HCT116 (cell line): ENCODE measurements around the gene DIPK1A. TPM values are rescaled to one million over a fixed set of nuclear protein-coding genes. Genes with fewer than 3 reads are reported as not detected.

ENCODE experiments used
- ATAC-seq: fragments of 200-7000 bp; cut with Tn5 transposase; 2 replicates; pipeline ENCODE4 v1.9.1; 2020; ENCODE audit warnings: mild to moderate bottlenecking, moderate library complexity
- BruUV-seq: library from RNA; stranded (reverse); fragments of 400-500 nt; replicated peaks from 2 replicates; lab custom pipeline; 2021; lab: Mats Ljungman, UMichigan
- CTCF ChIA-PET: fragments of 300-600 bp; sonication (Branson Sonifier 250); formaldehyde crosslinking; loops from one replicate; lab custom pipeline; 2021; ENCODE audit warnings: antibody characterized with exemption; lab: Charles Lee
- POLR2A ChIA-PET: fragments of 300-600, 350-600 bp; sonication (Branson Sonifier 250); formaldehyde crosslinking; loops from one replicate; lab custom pipeline; 2021; ENCODE audit warnings: antibody characterized with exemption; lab: Charles Lee
- RAD21 ChIA-PET, 2 experiments: fragments of 300-600 bp; sonication (Branson Sonifier 250); formaldehyde crosslinking; loops; one replicate each; lab custom pipeline; 2023; ENCODE audit warnings: low total read pairs in 2 of 2; ENCODE audit not compliant: uncharacterized antibody in 2 of 2, unreplicated experiment in 2 of 2, low non-redundant PET in 1 of 2; lab: Charles Lee
- DNase-seq: peaks from one replicate; pipeline ENCODE4 v3.0.0-alpha.2; 2010; ENCODE audit warnings: low read depth, low spot score
- H2AFZ ChIP-seq: fragments of 200-600 bp; shearing (Covaris generic), sonication (generic); 2 replicates; pipeline ENCODE4 v1.6.1; 2017; ENCODE audit warnings: low read depth, mixed run types, mixed read lengths, antibody characterized with exemption, low read length; ENCODE audit not compliant: poor library complexity, severe bottlenecking
- H3K27ac ChIP-seq: 2 replicates; pipeline ENCODE4 v1.5.1; 2012; ENCODE audit warnings: low read depth, low read length
- H3K27me3 ChIP-seq: fragments of 200-600 bp; sonication (generic); 2 replicates; pipeline ENCODE4 v1.6.1; 2016; ENCODE audit warnings: mixed run types, low read length, mixed read lengths; ENCODE audit not compliant: insufficient read depth
- H3K36me3 ChIP-seq, 2 experiments: fragments of 200-500 bp in 1 of 2; fragments of 200-600 bp in 1 of 2; sonication (Bioruptor generic) in 1 of 2; sonication (generic) in 1 of 2; 2 replicates each; pipeline versions ENCODE4 v1.5.1 to v1.6.1; 2014 to 2016; ENCODE audit warnings: low read length in 2 of 2, inconsistent platforms in 1 of 2, mixed read lengths in 1 of 2, mixed run types in 1 of 2; ENCODE audit not compliant: insufficient read depth in 2 of 2, control insufficient read depth in 1 of 2
- H3K4me1 ChIP-seq, 2 experiments: fragments of 200-600 bp in 1 of 2; sonication (generic) in 1 of 2; 2 replicates each; pipeline versions ENCODE4 v1.5.1 to v1.6.1; 2012 to 2017; ENCODE audit warnings: low read length in 2 of 2, inconsistent platforms in 1 of 2, mild to moderate bottlenecking in 1 of 2, mixed read lengths in 1 of 2, mixed run types in 1 of 2, moderate library complexity in 1 of 2; ENCODE audit not compliant: insufficient read depth in 2 of 2, control insufficient read depth in 1 of 2
- H3K4me2 ChIP-seq: fragments of 200-600 bp; sonication (generic); 2 replicates; pipeline ENCODE4 v1.6.1; 2017; ENCODE audit warnings: mixed run types, low read length, mixed read lengths
- H3K4me3 ChIP-seq, 2 experiments: fragments of 200-600 bp in 1 of 2; sonication (generic) in 1 of 2; replicated peaks in 1 of 2; 2 replicates each; pipeline ENCODE4 v1.5.1; 2011 to 2016; ENCODE audit warnings: low read length in 2 of 2, control low read depth in 1 of 2, low read depth in 1 of 2, mild to moderate bottlenecking in 1 of 2, mixed read lengths in 1 of 2, mixed run types in 1 of 2
- H3K79me2 ChIP-seq: fragments of 200-600 bp; sonication (generic); 2 replicates; pipeline ENCODE4 v1.6.1; 2017; ENCODE audit warnings: mild to moderate bottlenecking, mixed run types, low read length, moderate library complexity, mixed read lengths; ENCODE audit not compliant: insufficient read depth
- H3K9ac ChIP-seq: fragments of 200-600 bp; sonication (generic); 2 replicates; pipeline ENCODE4 v1.6.1; 2016; ENCODE audit warnings: low read length, mixed read lengths
- H3K9me2 ChIP-seq: fragments of 200-600 bp; sonication (generic), shearing (Covaris generic); 2 replicates; pipeline ENCODE4 v1.6.1; 2017; ENCODE audit warnings: mixed run types, mild to moderate bottlenecking, moderate library complexity; ENCODE audit not compliant: insufficient read depth
- H3K9me3 ChIP-seq, 2 experiments: fragments of 200-500 bp in 1 of 2; fragments of 200-600 bp in 1 of 2; sonication (Bioruptor generic) in 1 of 2; sonication (generic) in 1 of 2; 2 replicates each; pipeline ENCODE4 v1.6.1; 2014 to 2017; ENCODE audit warnings: low read length in 2 of 2, mixed read lengths in 2 of 2, inconsistent platforms in 1 of 2, low read depth in 1 of 2, mild to moderate bottlenecking in 1 of 2, mixed run types in 1 of 2, moderate library complexity in 1 of 2; ENCODE audit not compliant: control insufficient read depth in 1 of 2, insufficient read depth in 1 of 2
- H4K20me1 ChIP-seq: fragments of 200-600 bp; sonication (generic), shearing (Covaris generic); 2 replicates; pipeline ENCODE4 v1.6.1; 2017; ENCODE audit warnings: mixed run types, mild to moderate bottlenecking, moderate library complexity; ENCODE audit not compliant: insufficient read depth
- CEBPB ChIP-seq: IDR thresholded peaks from 2 replicates; pipeline ENCODE4 v1.6.1; 2012; ENCODE audit warnings: low read depth
- EGR1 ChIP-seq: IDR thresholded peaks from 2 replicates; pipeline ENCODE4 v1.6.1; 2012; ENCODE audit warnings: low read depth
- EZH2 ChIP-seq: fragments of 200-600 bp; sonication (generic); IDR thresholded peaks from 2 replicates; pipeline ENCODE4 v1.6.1; 2017; ENCODE audit warnings: antibody characterized with exemption, mixed run types
- EZH2phosphoT487 ChIP-seq: fragments of 200-600 bp; IDR thresholded peaks from 2 replicates; pipeline ENCODE4 v1.6.1; 2018; ENCODE audit warnings: antibody characterized with exemption, borderline replicate concordance
- FOSL1 ChIP-seq: IDR thresholded peaks from 2 replicates; pipeline ENCODE4 v1.6.1; 2012; ENCODE audit warnings: low read depth
- JUND ChIP-seq: IDR thresholded peaks from 2 replicates; pipeline ENCODE4 v1.6.1; 2012
- POLR2AphosphoS5 ChIP-seq: IDR thresholded peaks from 2 replicates; pipeline ENCODE4 v1.6.1; 2011; ENCODE audit warnings: mild to moderate bottlenecking, low read depth, low read length, moderate library complexity
- REST ChIP-seq: IDR thresholded peaks from 2 replicates; pipeline ENCODE4 v1.6.1; 2012; ENCODE audit warnings: low read depth
- SIN3A ChIP-seq: IDR thresholded peaks from 2 replicates; pipeline ENCODE4 v1.6.1; 2012; ENCODE audit warnings: low read depth
- SRF ChIP-seq: IDR thresholded peaks from 2 replicates; pipeline ENCODE4 v1.6.1; 2012; ENCODE audit warnings: low read depth
- TCF7L2 ChIP-seq: IDR thresholded peaks from 2 replicates; pipeline ENCODE4 v1.7.0; 2011; ENCODE audit warnings: borderline replicate concordance, inconsistent platforms; ENCODE audit not compliant: insufficient read depth, insufficient read length; ENCODE audit errors: extremely low read depth
- ZFX ChIP-seq: fragments of 450-650 bp; IDR thresholded peaks from 2 replicates; pipeline ENCODE4 v1.6.1; 2017
- ZNF274 ChIP-seq: fragments of 200-500 bp; sonication (Bioruptor generic); IDR thresholded peaks from 2 replicates; pipeline ENCODE4 v1.6.1; 2014; ENCODE audit warnings: mild to moderate bottlenecking, low read depth, low read length, inconsistent platforms
- intact Hi-C: fragments of 100-400 bp; cut with micrococcal nuclease; formaldehyde crosslinking; loops from 2 replicates; pipeline ENCODE4 v1.10.0; 2022
- total RNA-seq: library from RNA; stranded (reverse); gene quantifications from one replicate; pipeline ENCODE4 v1.2.1, GENCODE V29; 2021; ENCODE audit not compliant: unreplicated experiment
- TF ChIP-seq, protein P1 (sequence below): IDR thresholded peaks from 2 replicates; pipeline ENCODE4 v1.6.1; 2012
- TF ChIP-seq, protein P2 (sequence below), 3 experiments: fragments of 200-600 bp in 1 of 3; sonication (generic) in 1 of 3; IDR thresholded peaks in 2 of 3; conservative IDR thresholded peaks in 1 of 3; 2 replicates each; pipeline ENCODE4 v1.5.1; 2012 to 2017; ENCODE audit warnings: low read depth in 2 of 3, low read length in 2 of 3, antibody characterized with exemption in 1 of 3, borderline replicate concordance in 1 of 3, control low read depth in 1 of 3, mild to moderate bottlenecking in 1 of 3, mixed read lengths in 1 of 3, mixed run types in 1 of 3, moderate library complexity in 1 of 3; ENCODE audit not compliant: insufficient read depth in 1 of 3

Gene DIPK1A
- total RNA-seq, 1 experiment from 2014 or later, result 4.3 TPM

DNA sequence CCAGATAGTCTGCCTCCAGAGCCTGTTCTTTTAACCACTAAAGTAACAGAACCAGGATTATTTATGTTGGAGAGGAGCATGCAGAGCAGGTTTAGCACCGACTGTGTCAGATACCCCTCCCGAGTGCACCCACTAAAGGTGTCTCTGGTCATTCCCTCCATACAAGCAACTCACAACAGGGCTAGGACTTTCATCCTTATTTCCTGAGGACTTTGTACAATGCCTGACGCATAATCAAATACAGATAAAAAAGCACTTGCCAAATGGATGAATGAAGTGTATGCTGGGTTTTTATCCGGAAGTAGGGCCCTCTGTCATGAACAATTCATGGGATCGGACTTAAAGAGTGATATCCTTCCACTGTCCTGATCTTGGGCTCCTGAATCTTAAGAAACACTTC, 103.4 kb downstream of the DIPK1A start:
- ChIA-PET RAD21 (interaction anchor here in 1 of 2 experiments (0.7 kb wide), 1 partner anchor 136 kb away, joined by 6 read pairs; no protein-coding TSS in a partner anchor), POLR2A (no interaction called here), CTCF (interaction anchor here (0.6 to 2.6 kb wide), 9 partner anchors 26 to 204 kb away, joined by 3 to 40 read pairs (median 9); partner anchors contain the start of genes DIPK1A and RPL5)
- intact Hi-C loops, result no loop called here
- no peak for ATAC-seq
- Histone ChIP-seq H3K27ac (no peak overlapping the region), H3K9me3 (no peaks in the 10 kb centered on the region), H3K9me2 (no peaks in the 10 kb centered on the region), H4K20me1 (no peaks in the 10 kb centered on the region), H3K36me3 (no peaks in the 10 kb centered on the region), H3K9ac (no peak overlapping the region), H2AFZ (no peak overlapping the region), H3K4me2 (no peak overlapping the region), H3K27me3 (no peaks in the 10 kb centered on the region), H3K4me3 (no peak overlapping the region), H3K79me2 (no peaks in the 10 kb centered on the region), H3K4me1 (no peaks in the 10 kb centered on the region)
- no peak for DNase-seq
- TF ChIP-seq CEBPB (no peak), JUND (no peak)
- BruUV-seq, result no TSS peak

GRCh38 chr1:92855236-92855635, 106.0 kb downstream of the DIPK1A start:
- no peak for ATAC-seq
- Histone ChIP-seq H3K27me3 (no peaks in the 10 kb centered on the region), H3K9me2 (no peaks in the 10 kb centered on the region), H3K9me3 (no peaks in the 10 kb centered on the region), H3K9ac (no peak overlapping the region), H2AFZ (no peak overlapping the region), H4K20me1 (no peaks in the 10 kb centered on the region), H3K79me2 (no peaks in the 10 kb centered on the region), H3K4me3 (no peak overlapping the region), H3K4me2 (no peak overlapping the region), H3K4me1 (no peaks in the 10 kb centered on the region), H3K36me3 (no peaks in the 10 kb centered on the region)
- RAD21 ChIA-PET, result no interaction called here
- BruUV-seq, result no TSS peak
- intact Hi-C loops, result no loop called here
- TF ChIP-seq EGR1 (no peak), TCF7L2 (no peak), ZFX (no peak), ZNF274 (no peak), POLR2AphosphoS5 (no peak), FOSL1 (no peak), EZH2phosphoT487 (no peak), SRF (no peak), JUND (no peak), REST (no peak), SIN3A (no peak), EZH2 (no peak)
- TF ChIP-seq, protein P1, sequence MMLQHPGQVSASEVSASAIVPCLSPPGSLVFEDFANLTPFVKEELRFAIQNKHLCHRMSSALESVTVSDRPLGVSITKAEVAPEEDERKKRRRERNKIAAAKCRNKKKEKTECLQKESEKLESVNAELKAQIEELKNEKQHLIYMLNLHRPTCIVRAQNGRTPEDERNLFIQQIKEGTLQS, result no peak
- TF ChIP-seq, protein P2, sequence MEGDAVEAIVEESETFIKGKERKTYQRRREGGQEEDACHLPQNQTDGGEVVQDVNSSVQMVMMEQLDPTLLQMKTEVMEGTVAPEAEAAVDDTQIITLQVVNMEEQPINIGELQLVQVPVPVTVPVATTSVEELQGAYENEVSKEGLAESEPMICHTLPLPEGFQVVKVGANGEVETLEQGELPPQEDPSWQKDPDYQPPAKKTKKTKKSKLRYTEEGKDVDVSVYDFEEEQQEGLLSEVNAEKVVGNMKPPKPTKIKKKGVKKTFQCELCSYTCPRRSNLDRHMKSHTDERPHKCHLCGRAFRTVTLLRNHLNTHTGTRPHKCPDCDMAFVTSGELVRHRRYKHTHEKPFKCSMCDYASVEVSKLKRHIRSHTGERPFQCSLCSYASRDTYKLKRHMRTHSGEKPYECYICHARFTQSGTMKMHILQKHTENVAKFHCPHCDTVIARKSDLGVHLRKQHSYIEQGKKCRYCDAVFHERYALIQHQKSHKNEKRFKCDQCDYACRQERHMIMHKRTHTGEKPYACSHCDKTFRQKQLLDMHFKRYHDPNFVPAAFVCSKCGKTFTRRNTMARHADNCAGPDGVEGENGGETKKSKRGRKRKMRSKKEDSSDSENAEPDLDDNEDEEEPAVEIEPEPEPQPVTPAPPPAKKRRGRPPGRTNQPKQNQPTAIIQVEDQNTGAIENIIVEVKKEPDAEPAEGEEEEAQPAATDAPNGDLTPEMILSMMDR (IDR thresholded peaks at IDR 0.05 in 2 of 3, conservative IDR thresholded peaks at IDR 0.05 in 1 of 3; ENCODE audit: borderline replicate concordance in 1 of 3, insufficient read depth in 1 of 3, low read depth in 2 of 3, low read length in 2 of 3), result no peak
- TF ChIP-seq, all 23 proteins: peak for 0
- ChIA-PET POLR2A (no interaction called here), CTCF (interaction anchor here (1.2 kb wide), 2 partner anchors 139 to 208 kb away, joined by 3 to 4 read pairs; no protein-coding TSS in a partner anchor)
- DNase-seq, result no peak
- H3K27ac ChIP-seq, result no peak overlapping the region
